PC-9 (cell line): ENCODE results near the gene CDYL2. TPM values are rescaled to one million over a fixed set of nuclear protein-coding genes. Genes with fewer than 3 reads are reported as not detected.

ENCODE experiments used
- BruUV-seq: library from RNA; stranded (reverse); fragments of 400-500 nt; replicated peaks from 2 replicates; lab custom pipeline; 2021; lab: Mats Ljungman, UMichigan
- CTCF ChIA-PET: fragments of 300-600 bp; sonication (Branson Sonifier 250); formaldehyde crosslinking; loops from one replicate; lab custom pipeline; 2022; ENCODE audit warnings: antibody characterized with exemption; lab: Charles Lee
- POLR2A ChIA-PET: fragments of 300-600 bp; sonication (Branson Sonifier 250); formaldehyde crosslinking; loops from one replicate; lab custom pipeline; 2022; ENCODE audit warnings: antibody characterized with exemption; ENCODE audit not compliant: unreplicated experiment; lab: Charles Lee
- DNase-seq, 2 experiments: peaks; one replicate each; pipeline versions ENCODE4 v3.0.0 to v3.0.0-alpha.2; 2015 to 2022; ENCODE audit warnings: mixed read lengths in 1 of 2
- H2AFZ ChIP-seq: fragments of 200-600 bp; sonication (generic); 2 replicates; pipeline ENCODE4 v1.8.1; 2017; ENCODE audit warnings: antibody characterized with exemption
- H3F3A ChIP-seq: fragments of 200-600 bp; sonication (generic); 2 replicates; pipeline ENCODE4 v1.8.1; 2017; ENCODE audit warnings: antibody characterized with exemption, mild to moderate bottlenecking, low read depth; ENCODE audit not compliant: insufficient read depth
- H3K27ac ChIP-seq: fragments of 200-600 bp; sonication (generic); 2 replicates; pipeline ENCODE4 v1.6.1; 2016; ENCODE audit warnings: mixed run types
- H3K27me3 ChIP-seq: fragments of 200-600 bp; sonication (generic); 2 replicates; pipeline ENCODE4 v1.6.1; 2016; ENCODE audit warnings: low read depth, mixed run types; ENCODE audit not compliant: insufficient read depth
- H3K36me3 ChIP-seq: fragments of 200-600 bp; sonication (generic); 2 replicates; pipeline ENCODE4 v1.6.1; 2016; ENCODE audit warnings: low read depth, mixed run types
- H3K4me1 ChIP-seq: fragments of 200-600 bp; sonication (generic); replicated peaks from 2 replicates; pipeline ENCODE4 v1.6.1; 2016; ENCODE audit warnings: mixed run types; ENCODE audit not compliant: insufficient read depth
- H3K4me2 ChIP-seq: fragments of 200-600 bp; sonication (generic); 2 replicates; pipeline ENCODE4 v1.6.1; 2017; ENCODE audit warnings: mixed run types
- H3K4me3 ChIP-seq: fragments of 200-600 bp; sonication (generic); 2 replicates; pipeline ENCODE4 v1.6.1; 2016; ENCODE audit warnings: mixed run types
- H3K79me2 ChIP-seq: fragments of 200-600 bp; sonication (generic); 2 replicates; pipeline ENCODE4 v1.6.1; 2017; ENCODE audit warnings: low read depth, mixed run types
- H3K9me2 ChIP-seq: fragments of 200-600 bp; sonication (generic); 2 replicates; pipeline ENCODE4 v1.8.1; 2017; ENCODE audit warnings: mild to moderate bottlenecking; ENCODE audit not compliant: insufficient read depth
- H3K9me3 ChIP-seq: fragments of 200-600 bp; sonication (generic); 2 replicates; pipeline ENCODE4 v1.8.1; 2016; ENCODE audit warnings: low read depth; ENCODE audit not compliant: insufficient read depth
- H4K20me1 ChIP-seq: fragments of 200-600 bp; sonication (generic); 2 replicates; pipeline ENCODE4 v1.8.1; 2017; ENCODE audit not compliant: insufficient read depth
- CTCF ChIP-seq: fragments of 200-600 bp; sonication (generic); conservative IDR thresholded peaks from 2 replicates; pipeline ENCODE4 v1.6.1; 2017; ENCODE audit warnings: mixed run types, antibody characterized with exemption, mild to moderate bottlenecking, moderate library complexity
- EZH2 ChIP-seq: fragments of 200-600 bp; sonication (generic); IDR thresholded peaks from 2 replicates; pipeline ENCODE4 v1.8.0; 2017; ENCODE audit warnings: antibody characterized with exemption, low read depth
- intact Hi-C: fragments of 100-400 bp; cut with micrococcal nuclease; formaldehyde crosslinking; loops from one replicate; pipeline ENCODE4 v1.10.0; 2022; ENCODE audit not compliant: unreplicated experiment
- total RNA-seq: library from RNA; stranded (reverse); gene quantifications from 2 replicates; pipeline ENCODE4 v1.2.3, GENCODE V29; 2021

Gene CDYL2
- total RNA-seq, 1 experiment from 2014 or later: 3.3 TPM

- Histone ChIP-seq H3K27me3 (no peaks in the 10 kb centered on the region), H3K36me3 (no peaks in the 10 kb centered on the region), H3K27ac (no peak overlapping the region), H3K9me3 (no peaks in the 10 kb centered on the region), H2AFZ (no peak overlapping the region), H3K9me2 (no peaks in the 10 kb centered on the region), H4K20me1 (no peaks in the 10 kb centered on the region), H3K4me2 (no peak overlapping the region), H3F3A (no peaks in the 10 kb centered on the region), H3K4me3 (no peak overlapping the region), H3K4me1 (no peaks in the 10 kb centered on the region), H3K79me2 (no peaks in the 10 kb centered on the region)
- ChIA-PET CTCF (no interaction called here), POLR2A (no interaction called here)
- TF ChIP-seq EZH2 (no peak), CTCF (no peak)
- no TSS peak for BruUV-seq
- no peak for DNase-seq
- intact Hi-C loops: no loop called here
Measured at GRCh38 chr16:80573700-80574120, 230.7 kb downstream of the CDYL2 start.

- no peak for DNase-seq
- H4K20me1 ChIP-seq: no peaks in the 10 kb centered on the region
- ChIA-PET CTCF (no interaction called here), POLR2A (no interaction called here)
- TF ChIP-seq EZH2 (no peak), CTCF (no peak)
- no TSS peak for BruUV-seq
- no peaks in the 10 kb centered on the region for H3K9me2 ChIP-seq
- H3F3A ChIP-seq: no peaks in the 10 kb centered on the region
- no peak overlapping the region for H3K4me2 ChIP-seq
- no peaks in the 10 kb centered on the region for H3K36me3 ChIP-seq
- intact Hi-C loops: no loop called here
- no peak overlapping the region for H2AFZ ChIP-seq
- H3K9me3 ChIP-seq: no peaks in the 10 kb centered on the region
- H3K79me2 ChIP-seq: no peaks in the 10 kb centered on the region
- H3K27me3 ChIP-seq: no peaks in the 10 kb centered on the region
- H3K27ac ChIP-seq: no peak overlapping the region
- H3K4me1 ChIP-seq: no peaks in the 10 kb centered on the region
- no peak overlapping the region for H3K4me3 ChIP-seq
Measured at GRCh38 chr16:80570106-80570478, 234.3 kb downstream of the CDYL2 start.

- H3K9me3 ChIP-seq: no peaks in the 10 kb centered on the region
- H3K27ac ChIP-seq: no peak overlapping the region
- H3K27me3 ChIP-seq: peaks cover 5% of the 10 kb centered on the region
- no TSS peak for BruUV-seq
- CTCF ChIA-PET: no interaction called here
- no peak for TF ChIP-seq EZH2
- TF ChIP-seq CTCF: no peak
- POLR2A ChIA-PET: no interaction called here
- intact Hi-C loops: no loop called here
- no peak overlapping the region for H3K4me2 ChIP-seq
- DNase-seq: no peak
- H4K20me1 ChIP-seq: no peaks in the 10 kb centered on the region
- no peaks in the 10 kb centered on the region for H3K9me2 ChIP-seq
- H3K79me2 ChIP-seq: no peaks in the 10 kb centered on the region
- H3K4me3 ChIP-seq: no peak overlapping the region
- no peaks in the 10 kb centered on the region for H3F3A ChIP-seq
- H3K4me1 ChIP-seq: no peaks in the 10 kb centered on the region
- no peaks in the 10 kb centered on the region for H3K36me3 ChIP-seq
- H2AFZ ChIP-seq: no peak overlapping the region
Measured at GRCh38 chr16:80569440-80570105, 234.8 kb downstream of the CDYL2 start.
